ENCODE results near the gene TBX20.

TBX20 gene, protein sequence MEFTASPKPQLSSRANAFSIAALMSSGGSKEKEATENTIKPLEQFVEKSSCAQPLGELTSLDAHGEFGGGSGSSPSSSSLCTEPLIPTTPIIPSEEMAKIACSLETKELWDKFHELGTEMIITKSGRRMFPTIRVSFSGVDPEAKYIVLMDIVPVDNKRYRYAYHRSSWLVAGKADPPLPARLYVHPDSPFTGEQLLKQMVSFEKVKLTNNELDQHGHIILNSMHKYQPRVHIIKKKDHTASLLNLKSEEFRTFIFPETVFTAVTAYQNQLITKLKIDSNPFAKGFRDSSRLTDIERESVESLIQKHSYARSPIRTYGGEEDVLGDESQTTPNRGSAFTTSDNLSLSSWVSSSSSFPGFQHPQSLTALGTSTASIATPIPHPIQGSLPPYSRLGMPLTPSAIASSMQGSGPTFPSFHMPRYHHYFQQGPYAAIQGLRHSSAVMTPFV

DNA sequence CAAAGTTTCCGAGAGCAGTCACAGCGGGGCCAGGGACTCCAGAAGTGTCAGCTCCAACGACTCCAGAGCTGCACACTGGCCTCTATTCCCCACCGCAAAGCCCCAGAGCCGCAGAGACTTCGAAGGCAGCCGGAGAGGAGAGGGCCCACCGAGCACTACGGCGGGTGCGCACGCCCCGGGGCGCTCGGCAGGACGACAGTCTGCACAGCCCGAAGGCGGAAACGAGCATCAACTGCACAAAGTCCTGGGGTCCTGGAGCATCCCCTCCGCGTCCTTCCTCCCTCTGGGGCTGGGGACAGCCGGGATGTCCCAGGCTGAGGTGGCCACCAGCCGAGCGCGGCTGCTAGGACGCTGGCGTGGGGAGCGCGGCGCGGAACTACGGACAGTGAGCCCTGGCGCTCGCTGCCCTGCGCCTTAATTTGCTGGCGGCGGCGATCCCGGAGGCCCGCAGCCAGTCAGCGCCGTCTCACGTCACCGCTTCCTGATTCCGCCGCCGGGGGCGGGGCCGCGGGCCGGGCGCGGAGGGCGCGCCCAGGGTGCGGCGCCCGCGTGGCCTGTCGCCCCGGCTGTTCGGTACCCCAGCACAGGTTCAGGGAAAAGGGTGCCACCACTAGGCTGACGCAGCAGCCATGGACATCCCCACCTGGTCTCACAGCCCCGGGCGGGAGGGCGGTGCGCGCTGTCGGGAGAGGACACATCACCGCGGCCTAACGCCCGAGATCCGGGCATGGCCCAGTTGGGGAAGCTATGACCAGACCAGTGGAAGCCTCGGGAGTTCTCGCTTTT lies at the start of gene TBX20:
Gene TBX20, minus strand, starts transcription at position 391 of the 786 bp plus-strand sequence. CDS start 480 bp downstream, outside the sequence.
- DNase-seq: no peak

DNA sequence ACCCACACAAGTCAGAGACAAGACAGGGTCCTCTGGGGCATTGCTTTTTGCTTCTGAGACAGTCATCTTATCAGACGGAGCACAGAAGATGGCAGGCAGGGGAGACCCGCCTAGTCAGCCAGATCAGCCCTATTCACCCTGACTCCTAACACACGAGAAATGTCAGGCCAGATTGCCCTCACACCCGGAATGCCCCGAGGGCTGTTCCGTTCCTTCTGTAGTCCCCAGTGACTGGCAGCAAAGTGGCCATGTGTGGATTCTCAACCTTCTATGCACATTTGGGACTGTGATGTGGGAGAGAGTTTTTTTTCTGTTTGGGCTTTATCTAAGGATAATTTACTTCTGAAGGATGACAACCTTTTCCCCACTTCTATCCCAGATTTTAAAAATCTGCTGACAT lies 35.5 kb upstream of the TBX20 start:
- no peak for DNase-seq
- intact Hi-C loops (cut with DNase I): no loop called here

More for the DNA sequence above, at the start of gene TBX20:
- intact Hi-C loops (cut with DNase I): no loop called here

DNA sequence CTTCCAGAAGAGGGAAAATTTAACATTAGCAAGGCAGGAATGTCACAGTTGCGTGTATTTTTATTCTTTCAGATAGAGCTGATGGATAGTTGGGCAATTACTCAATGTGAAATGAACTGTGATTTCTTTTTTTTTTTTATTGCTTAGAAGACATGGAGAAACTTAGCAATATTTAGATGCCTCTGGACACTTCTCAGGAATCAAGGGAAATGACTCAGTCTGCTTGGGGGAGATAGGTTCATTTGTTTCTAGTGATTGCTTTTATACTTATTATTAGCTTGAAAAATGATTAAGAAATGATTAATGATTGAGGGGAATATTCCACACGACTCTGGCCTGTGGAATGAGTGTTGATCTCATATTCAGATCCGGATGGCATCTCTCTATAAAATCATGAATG lies 33.1 kb upstream of the TBX20 start:
- intact Hi-C loops (cut with DNase I): no loop called here
- no peak for DNase-seq

DNA sequence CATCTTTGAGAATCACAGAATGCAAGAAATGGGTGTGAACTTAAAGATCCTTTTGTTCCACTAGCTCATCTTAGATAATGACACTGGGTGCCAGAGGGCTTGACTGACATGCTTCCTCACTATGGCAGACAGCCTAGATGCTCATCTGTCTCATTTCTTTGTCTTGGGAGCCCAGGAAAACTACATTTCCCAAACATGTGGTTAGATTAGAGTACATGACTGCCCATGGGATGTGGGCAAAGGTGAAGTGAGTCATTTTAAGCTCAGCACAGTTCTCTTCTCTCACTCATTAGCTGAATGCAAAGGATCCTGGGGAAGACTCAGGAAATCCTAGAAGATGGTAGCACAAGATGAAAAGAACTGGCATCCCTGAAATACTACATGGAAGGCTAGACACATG lies 32.5 kb upstream of the TBX20 start:
- intact Hi-C loops (cut with DNase I): no loop called here
- DNase-seq: no peak

DNA sequence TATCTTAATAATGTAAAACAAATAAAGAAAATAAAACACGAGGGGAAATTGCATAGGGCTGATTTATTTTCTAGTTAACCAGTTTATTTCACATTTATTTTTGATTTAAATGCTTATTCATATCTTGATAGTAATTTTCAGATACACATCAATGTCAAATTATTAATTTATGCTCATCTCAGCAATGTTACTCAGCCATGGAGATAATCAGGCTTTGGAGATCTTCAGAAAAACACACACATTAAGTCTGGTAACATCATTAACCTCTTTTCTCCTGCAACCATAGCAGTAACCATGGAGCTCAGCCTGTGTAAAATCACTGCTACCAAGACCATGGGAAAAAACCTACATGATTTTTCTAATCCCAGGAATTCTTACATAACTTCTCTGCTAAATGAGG lies 31.9 kb upstream of the TBX20 start:
- intact Hi-C loops (cut with DNase I): no loop called here
- no peak for DNase-seq

DNA sequence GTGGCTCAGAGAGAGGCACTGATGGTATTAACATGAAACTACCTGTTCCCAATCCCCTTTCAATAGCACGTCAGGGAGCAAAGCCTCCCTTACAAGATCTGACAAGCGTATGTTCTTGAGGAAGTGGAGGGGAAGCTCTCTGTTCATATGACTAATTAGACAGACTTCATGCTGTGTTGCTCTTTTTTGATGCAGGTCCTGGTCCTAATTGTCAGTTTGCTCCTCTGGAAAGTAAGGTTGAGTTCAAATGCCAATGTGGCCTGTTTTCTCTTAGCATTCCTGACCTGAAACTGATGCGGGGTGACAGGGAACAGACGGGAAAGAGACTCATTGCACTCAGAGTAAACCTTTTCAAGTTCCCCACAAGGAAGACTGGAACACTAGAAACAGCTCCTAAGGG lies 27.0 kb upstream of the TBX20 start:
- no peak for DNase-seq
- intact Hi-C loops (cut with DNase I): no loop called here

DNA sequence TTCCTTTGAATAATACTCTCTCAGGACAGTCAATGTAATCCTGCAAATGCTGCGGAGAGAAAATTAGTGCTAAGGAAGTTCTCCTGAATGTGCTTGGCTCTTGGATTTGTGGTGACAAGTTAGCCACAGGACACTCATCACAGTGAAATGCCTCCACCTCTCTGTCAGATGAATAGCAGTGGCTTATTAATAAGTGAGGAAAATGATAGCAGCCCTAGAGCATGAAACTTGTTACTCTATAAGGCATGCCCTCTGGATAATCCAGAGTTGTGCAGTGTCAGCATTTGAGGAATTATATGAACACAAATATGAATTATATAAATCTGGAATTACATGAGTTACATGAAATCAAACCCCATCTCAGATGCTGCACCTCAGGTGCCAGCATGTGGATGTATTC lies 23.5 kb upstream of the TBX20 start:
- intact Hi-C loops (cut with DNase I): no loop called here
- DNase-seq: no peak

DNA sequence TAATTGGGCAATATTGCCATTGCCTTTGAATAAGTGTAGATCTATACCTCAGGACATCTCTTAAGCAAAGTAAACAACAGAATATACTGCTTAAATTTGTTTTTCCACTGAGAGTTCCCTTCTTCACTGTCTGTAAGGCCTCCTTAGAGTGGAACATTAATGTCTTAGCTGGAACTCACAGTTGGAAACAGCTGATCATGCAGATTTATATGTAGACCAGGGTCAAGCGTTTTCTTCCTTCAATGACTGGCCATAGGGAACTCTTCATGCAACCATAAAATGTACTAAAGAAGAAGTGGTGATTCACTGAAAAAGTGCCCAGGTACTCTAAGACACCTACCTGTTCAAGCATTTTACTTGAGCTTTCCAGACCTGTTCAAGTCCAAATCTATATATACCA lies 18.3 kb upstream of the TBX20 start:
- intact Hi-C loops (cut with DNase I): no loop called here
- DNase-seq: no peak

DNA sequence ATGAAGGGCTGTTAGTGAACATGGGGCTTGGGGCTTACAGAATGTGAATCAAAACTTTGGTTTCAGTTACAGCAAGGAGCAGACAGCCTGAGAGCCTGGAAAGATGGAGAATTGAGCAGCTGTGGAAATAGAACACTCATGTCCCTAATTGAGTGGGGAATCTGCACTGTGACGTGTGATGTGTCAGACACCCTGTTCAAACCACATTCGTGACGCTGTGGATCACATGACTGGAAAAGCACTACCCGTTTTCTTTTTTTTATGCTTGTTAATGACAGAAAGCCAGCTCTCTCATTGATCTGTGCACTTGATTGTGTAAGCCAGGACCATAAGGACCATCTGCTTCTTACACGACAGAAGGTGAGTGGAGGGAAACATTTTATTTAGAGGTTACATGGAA lies 15.1 kb upstream of the TBX20 start:
- intact Hi-C loops (cut with DNase I): no loop called here
- DNase-seq: no peak

DNA sequence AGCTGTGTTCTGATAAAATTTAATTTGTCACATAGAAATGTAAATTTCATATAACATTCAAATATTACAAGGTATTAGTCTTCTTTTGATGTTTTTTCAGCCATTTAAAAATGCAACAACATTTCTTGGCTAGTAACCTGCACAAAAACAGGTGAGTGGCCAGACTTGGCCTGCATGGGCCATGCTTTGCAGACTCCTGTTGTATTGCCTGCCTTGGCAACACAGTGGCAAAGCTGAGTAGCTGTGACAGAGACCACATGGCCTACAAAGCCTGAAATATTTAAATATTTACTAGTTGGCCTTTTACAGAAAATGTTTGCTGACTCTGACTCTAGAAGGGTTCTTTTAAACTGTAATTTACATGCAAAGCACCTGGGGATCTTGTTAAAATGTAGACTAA lies 13.5 kb upstream of the TBX20 start:
- intact Hi-C loops (cut with DNase I): no loop called here
- no peak for DNase-seq

DNA sequence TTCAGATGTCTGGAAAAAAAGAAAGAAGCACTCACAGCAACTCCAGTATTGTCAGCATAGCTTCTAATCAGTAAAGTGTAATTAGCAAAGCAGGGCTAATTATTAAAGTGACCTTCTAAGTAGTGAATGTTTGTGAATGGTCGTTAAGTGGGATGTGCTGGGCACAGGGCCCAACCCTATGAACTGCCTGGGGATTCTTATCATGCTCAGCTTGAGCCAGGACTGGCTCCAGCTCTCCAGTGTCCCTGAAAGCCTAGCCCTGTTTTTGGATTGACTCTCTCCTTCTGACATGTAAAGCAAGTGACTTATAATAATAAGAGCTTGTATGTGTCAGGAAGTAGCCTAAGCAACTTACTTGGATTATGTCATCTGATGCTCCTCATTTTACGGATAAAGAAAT lies 9.5 kb upstream of the TBX20 start:
- no peak for DNase-seq
- intact Hi-C loops (cut with DNase I): no loop called here

DNA sequence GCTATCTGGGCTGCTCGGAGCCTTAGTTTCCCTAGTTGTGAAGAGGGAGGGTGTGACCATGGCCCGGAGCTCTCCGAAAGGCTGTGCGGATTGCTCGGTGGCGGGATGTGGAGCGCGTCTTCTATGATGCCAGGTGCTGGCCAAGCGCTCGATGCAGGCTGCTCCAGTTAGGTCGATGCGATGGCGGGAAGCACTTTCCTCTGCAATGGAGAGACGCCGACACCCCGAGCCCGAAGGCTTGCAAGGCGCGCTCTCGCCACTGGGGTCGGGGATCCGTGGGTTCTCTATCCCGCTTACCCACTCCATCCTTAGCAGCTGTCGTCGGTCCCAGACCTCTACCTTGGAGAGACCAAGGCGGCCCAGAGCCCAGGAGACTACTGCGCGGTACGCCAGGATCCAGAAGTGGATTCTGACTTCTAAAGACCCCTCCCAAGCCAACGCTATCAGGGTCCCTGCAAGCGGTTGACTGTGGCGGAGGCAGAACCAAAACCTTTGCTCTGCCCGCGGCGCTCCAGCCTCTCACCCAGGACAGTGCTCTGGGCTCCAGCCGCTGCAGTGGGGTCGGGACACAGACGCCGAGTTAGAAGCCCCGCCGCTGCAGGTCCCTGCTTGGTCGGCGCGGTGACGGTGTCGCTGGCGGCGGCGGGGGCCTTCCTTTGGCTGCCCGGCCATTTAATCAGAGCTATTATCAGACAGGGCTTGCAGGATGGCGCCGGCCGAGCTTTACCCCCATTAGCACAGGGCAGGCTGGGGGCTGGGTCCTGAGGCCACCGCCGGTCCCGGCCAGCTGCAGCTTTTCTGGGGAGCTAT lies 7.8 kb upstream of the TBX20 start:
- no peak for DNase-seq
- intact Hi-C loops (cut with DNase I): no loop called here

DNA sequence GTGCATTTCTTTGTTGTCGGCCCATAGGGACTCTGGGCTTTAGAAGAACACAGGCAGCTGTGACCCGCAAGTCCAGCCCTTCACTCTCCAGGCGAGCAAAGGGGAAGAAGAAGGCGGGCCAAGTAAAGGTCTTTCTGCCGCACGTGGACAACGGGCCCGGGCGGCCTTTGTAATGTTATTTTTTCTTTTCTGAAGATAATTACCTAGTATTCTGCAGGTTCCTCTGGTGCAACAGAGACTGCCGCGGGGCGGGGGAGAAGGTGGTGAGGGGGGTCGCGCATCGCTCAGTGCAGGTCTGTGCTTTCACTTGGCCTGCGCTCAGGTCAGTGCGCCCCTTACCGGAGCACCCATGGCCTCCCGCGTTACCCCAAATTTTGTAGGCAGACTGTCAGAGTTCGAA lies 7.1 kb upstream of the TBX20 start:
- intact Hi-C loops (cut with DNase I): no loop called here
- DNase-seq: no peak

DNA sequence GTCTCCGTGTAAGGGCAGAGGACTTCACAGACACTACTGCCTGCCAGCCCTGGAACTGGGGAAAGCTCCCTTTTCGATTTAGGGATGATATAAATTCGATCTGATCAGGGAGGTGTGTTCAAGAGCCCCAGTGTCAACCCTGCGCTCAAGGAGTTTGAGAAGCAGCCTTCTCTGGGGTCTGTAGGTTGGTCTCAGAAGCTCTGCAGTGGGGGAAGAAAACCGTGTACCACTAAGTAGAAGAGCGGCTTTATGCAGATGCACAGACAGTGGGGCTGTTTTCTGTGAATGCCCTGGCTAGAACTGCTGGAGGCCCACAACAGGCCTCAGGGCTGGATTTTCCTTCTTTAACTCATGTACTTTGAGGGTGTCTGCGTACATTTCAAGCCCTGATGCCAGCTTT lies 6.3 kb upstream of the TBX20 start:
- intact Hi-C loops (cut with DNase I): no loop called here
- DNase-seq: no peak

DNA sequence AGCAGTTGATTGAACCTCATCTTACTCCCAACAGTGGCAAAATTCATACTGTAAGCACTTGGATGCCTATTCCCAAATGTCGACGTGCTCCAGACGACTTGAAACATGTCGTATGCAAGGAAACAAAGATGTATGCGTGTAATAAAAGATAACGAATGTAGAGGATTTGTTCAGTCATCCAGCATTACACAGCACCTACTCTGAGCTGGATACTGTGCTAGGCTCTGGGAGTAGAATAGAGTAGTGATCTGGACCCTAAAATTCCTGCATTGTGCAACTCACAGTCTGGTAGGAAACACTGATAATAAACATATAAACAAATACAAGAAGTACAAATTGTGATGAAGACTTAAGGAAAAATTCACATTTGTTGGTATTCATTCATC lies 5.6 kb upstream of the TBX20 start:
- intact Hi-C loops (cut with DNase I): no loop called here
- DNase-seq: no peak

DNA sequence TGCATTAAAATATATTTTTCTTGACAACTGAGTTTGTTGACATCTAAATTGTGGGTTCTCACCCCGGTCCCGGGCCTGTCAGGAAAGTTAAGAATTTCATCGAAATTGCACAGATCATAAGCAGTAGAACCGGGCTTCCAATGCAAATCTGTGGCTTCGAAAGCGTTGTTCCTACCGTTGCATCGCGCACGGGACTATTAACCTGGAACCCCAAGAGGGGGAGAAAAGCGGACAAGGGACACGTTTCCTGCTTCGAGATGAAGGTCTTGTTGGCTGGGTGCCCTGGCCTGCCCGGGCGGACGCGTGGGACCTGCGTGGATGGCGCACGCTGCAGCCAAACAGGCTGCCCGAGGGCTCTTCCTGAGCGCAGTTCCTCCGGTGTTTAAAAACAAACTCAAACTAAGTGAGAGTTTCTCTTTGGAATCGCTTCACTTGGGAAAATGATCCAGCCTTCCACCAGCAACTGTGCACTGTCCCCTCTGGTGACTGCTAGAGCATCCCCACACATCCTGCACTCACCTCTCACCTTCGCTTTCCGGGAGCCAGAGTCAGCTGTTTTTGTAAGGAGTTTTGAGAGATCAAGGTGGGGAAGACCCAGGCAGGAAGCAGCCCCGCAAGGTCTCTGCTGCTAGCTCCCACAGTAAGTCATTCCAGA lies 5.1 kb upstream of the TBX20 start:
- no peak for DNase-seq
- intact Hi-C loops (cut with DNase I): no loop called here

DNA sequence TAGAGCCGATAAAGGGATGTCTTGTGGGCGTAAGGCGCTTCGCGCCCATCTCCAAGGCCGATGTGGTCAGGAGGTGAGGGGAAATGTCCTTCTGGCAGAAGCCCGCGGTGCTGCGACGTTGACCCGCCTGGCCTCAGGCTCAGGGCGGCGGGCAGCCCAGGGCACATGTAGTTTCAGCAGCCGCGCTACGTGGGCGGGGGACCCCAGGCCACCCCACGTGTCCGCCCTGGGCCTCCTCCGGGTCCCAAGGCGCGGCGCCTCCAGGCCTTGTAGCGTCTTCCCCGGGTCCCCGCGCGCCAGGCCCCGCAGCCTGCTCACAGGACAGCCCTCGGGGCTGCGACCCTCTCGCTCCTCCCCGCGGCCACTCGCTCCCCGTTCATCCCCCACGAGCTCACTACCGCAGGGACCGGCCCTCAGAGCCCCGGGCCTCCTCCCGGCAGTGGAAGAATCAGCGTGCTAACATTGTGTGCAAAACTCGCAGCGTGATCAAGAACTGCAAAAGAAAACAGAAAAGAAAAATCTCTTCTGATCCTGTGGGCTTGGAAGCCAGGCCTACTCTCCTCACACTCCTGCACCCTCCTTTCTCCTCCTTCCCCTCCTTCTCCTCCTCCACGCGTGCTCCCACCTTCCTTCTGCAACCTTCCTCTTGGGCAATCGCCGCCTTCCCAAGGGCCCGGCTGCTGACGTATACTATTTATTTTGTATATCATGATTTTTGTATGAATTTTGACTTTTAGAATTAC lies 4.4 kb upstream of the TBX20 start:
- no peak for DNase-seq
- intact Hi-C loops (cut with DNase I): no loop called here

DNA sequence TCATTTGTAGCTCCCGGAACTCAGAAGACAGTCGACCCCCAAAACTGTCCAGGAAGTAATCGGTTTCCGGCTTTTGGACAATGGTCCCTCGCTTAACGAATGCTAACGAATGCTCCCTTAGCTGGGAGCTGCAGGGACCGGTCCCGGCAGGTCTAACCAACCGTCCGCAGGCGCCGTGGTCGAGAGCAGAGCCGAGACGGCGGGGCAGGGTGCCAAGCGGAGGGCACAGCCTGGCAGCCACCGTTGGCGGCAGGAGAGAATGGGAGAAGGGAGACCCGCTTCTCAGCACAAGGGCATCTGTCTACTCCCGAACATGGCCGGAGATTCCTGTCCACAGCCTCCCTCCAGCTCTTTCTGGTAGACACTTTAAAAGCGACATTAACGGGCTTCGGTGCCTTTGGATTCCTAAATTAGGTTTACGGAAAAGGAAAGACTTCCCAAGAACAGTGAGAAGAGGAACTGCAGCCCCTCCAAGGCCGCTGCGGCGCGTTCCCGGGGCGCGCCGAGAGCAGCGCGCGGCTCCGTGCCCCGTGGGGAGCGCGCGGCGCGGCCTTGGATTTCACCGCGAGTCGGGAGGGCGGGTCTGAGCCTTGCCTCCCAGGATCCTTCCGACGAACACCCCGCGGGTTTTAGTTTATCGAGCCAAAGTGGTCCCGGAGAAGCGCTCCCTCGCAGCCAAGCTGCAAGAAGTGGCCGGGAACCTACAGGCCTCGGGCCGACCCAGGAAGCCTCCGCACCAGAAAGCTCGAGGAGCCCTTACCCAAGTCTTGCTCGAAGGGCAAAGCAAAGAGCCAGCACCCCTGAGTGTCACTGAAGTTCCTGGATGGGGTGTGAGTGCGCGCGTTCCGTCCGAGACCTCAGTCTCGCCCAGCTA lies 3.6 kb upstream of the TBX20 start:
- intact Hi-C loops (cut with DNase I): no loop called here
- no peak for DNase-seq

All from head of caudate nucleus (tissue), 42 donors.